Cortex of kidney (tissue), 1 donor: ENCODE results near the gene EFCAB10.
"Not testable (repeated sequence)": the region's sequence is repeated elsewhere in the genome, so short reads cannot be mapped to it uniquely, and the experiment has no call there.

ENCODE experiments used
- DNase-seq: peaks from one replicate; lab custom pipeline; 2025; lab: John Stamatoyannopoulos, UW

The EFCAB10 gene

GRCh38 chr7:105530546-105530945 is 50.7 kb downstream of the EFCAB10 start:
- DNase-seq = no peak

GRCh38 chr7:105530126-105530525 is 51.2 kb downstream of the EFCAB10 start:
- DNase-seq = no peak

GRCh38 chr7:105527737-105528136 is 53.6 kb downstream of the EFCAB10 start:
- DNase-seq = not testable (repeated sequence)

- DNase-seq = no peak
These were observed 56.5 kb downstream of the EFCAB10 start for GRCh38 chr7:105524840-105525239.

DNA sequence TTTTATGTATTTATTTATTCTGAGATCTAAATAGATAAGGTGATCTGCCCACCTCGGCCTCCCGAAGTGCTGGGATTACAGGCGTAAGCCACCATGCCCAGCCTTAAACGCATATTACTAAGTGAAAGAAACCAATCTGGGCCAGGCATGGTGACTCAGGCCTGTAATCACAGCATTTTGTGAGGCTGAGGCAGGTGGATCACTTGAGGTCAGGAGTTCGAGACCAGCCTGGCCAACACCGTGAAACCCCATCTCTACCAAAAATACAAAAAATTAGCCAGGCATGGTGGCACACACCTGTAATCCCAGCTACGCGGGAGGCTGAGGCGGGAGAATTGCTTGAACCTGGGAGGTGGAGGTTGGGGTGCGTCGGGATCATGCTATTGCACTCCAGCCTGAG is 56.9 kb downstream of the EFCAB10 start:
- not testable (repeated sequence) for DNase-seq

- DNase-seq = no peak
These were observed 59.4 kb downstream of the EFCAB10 start, which contains the start of gene PUS7 for GRCh38 chr7:105521717-105522463. Gene PUS7, minus strand, starts transcription at chr7:105522271. Its CDS starts 13,759 bp downstream, at chr7:105508512.

DNA sequence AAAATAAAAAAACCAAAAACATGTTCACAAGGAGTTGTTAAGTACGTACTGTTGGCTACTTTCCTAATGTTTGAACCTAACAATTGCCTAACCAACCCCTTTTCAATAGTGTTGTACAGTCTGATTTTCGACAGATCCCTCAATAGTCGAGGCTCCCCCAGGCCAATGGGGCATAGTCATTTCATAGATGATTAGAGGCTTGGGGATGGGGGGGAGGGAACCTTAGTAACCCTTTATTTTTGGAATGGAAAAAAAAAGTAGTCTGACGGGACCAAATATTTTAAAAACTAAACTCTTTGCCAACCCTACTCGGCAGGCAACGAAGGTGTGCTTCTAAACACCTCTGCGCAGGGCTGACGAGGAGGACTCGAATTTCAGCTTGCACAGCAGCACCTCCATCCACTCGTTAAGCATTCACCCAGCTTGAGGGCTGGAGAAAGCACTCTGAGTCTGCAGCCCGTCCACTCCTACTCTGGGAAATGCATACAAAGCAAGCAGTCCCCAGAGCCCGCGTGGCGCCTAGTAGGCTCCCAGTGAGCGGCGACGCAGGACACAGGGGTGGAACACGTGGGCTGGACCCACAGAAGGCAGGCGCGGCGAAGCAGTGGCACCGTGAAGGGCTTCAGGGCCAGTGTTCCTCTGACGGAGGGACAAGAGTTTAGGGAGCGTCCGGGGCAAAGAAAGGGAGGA is 60.1 kb downstream of the EFCAB10 start:
- DNase-seq = peak; percentile 20

DNA sequence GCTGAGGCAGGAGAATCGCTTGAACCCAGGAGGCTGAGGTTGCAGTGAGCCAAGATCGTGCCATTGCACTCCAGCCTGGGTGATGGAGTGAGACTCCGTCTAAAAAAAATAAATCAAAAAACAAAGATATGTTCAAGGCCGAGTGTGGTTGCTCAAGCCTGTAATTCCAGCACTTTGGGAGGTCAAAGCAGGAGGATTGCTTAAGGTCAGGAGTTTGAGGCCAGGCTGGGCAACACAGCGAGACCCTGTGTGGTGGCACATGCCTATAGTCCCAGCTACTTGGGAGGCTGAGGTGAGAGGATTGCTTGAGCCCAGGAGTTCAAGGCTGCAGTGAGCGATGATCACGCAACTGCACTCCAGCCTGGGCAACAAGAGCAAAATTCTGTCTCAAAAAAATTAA is 60.7 kb downstream of the EFCAB10 start:
- not testable (repeated sequence) for DNase-seq

DNA sequence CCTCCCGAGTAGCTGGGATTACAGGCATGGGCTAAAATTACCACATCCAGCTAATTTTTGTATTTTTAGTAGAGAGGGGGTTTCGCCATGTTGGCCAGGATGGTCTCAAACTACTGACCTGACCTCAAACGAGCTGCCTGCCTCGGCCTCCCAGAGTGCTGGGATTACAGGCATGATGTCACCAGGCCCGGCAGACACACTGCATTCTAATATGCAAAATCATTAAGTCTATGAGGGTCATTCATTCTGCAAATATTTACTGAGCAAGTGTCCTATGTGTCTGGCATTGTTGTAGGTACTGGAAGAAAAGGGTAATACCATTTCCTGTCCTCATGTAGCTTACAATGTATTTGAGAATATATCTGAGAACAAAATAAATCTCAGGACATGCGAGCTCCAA is 61.9 kb downstream of the EFCAB10 start:
- DNase-seq = no peak

GRCh38 chr7:105515610-105516009 is 65.7 kb downstream of the EFCAB10 start:
- DNase-seq = not testable (repeated sequence)
